NCI-H2107 treated with DMSO at 0.1 percent for 48 hours (cell line): Measurements from ENCODE around the gene PELI2.

Experiments
- DNase-seq: peaks from one replicate; lab custom pipeline; 2025; ENCODE audit not compliant: unreplicated experiment; lab: John Stamatoyannopoulos, UW

The PELI2 gene

DNA sequence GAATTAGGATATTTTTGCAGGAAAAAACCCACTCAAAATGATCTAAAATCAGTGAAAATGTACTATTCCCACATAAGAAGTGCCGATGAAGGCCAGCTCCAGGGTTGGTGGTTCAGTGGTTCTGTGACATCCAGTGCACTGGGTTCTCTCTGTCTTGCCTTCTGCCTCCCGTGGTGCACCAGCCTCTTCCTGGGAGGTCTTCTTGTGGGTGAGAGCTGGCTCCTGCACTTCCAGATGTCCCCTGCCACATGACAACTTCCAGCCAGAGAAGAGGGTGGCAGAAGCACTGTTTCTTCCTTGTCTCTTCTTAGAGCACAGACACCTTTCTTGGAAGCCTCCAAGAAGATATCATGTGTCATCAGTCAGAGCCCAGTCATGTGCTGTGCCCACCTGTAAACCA, 170.9 kb downstream of the PELI2 start:
- no peak for DNase-seq

GRCh38 chr14:56290195-56290594, 172.0 kb downstream of the PELI2 start:
- no peak for DNase-seq

GRCh38 chr14:56292970-56293369, 174.8 kb downstream of the PELI2 start:
- no peak for DNase-seq

GRCh38 chr14:56293506-56293905, 175.3 kb downstream of the PELI2 start:
- DNase-seq: no peak

- DNase-seq: no peak
Measured at GRCh38 chr14:56294128-56294527, 175.9 kb downstream of the PELI2 start.

GRCh38 chr14:56295743-56296142, 177.5 kb downstream of the PELI2 start:
- DNase-seq: no peak

GRCh38 chr14:56297449-56297848, 179.2 kb downstream of the PELI2 start:
- no peak for DNase-seq

- DNase-seq: no peak
Measured at GRCh38 chr14:56299306-56299984, 181.2 kb downstream of the PELI2 start.

- DNase-seq: no peak
Measured at GRCh38 chr14:56300495-56300894, 182.3 kb downstream of the PELI2 start.

- DNase-seq: no peak
Measured at GRCh38 chr14:56304456-56304855, 186.2 kb downstream of the PELI2 start.

GRCh38 chr14:56309198-56309597, 191.0 kb downstream of the PELI2 start:
- DNase-seq: no peak

DNA sequence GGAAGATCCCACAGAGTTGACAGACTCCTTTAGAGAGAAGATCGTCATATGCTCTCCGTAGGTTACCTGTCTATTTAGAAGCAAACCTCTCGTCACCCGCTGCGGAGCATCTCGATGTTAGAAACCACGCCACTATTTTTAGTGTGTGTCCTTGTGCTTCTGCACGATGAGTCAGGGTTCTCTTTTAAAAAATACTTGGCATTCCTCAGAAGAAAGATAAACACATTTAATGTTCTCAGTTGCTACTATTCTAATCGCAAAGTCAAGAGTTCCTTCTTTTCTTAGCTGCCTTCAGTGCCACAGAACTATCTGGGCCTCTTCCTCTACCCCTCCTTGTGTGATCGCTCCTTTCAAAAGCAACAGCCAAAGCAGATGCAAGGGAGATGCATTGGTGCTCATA, 192.4 kb downstream of the PELI2 start:
- DNase-seq: no peak

DNA sequence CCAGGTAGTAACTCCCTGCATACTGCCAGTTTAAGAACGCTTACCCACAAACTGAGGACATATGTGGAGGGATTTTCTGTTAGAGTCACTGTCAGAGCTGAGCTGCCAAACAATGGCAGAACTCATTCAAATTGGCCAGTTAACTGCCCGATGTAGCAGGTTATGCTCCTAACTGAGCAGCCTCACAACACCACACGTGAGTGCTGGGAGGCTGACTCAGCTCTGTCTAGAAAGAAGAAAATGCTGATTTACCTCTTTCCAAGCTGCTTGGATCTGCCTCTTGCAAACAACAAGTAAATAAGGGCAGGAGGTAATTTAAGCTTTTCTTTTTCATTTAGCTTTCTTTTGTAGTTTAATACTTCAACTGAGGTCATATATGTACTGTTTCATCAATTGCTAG, 195.6 kb downstream of the PELI2 start:
- DNase-seq: no peak

- DNase-seq: no peak
Measured at GRCh38 chr14:56318393-56319115, 200.3 kb downstream of the PELI2 start.

- no peak for DNase-seq
Measured at GRCh38 chr14:56321861-56322260, 203.7 kb downstream of the PELI2 start.

DNA sequence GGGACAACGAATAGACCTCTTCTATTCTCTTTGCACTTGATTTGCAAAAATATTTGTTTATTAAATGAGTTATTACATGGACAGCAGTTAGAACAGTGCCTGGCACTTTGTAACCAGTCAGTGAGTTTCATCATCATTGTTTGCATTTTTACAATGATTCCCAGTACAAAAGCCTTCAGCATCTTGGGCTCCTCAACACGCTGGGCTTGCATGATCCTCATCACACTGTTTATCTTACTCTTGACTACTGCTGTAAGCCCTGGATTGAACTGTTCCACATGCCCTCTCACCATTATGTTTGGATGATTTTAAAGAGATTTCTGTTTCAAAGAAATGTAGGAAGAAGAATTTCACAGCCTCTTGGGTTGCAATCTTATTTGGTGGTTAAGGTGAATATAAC, 204.3 kb downstream of the PELI2 start:
- no peak for DNase-seq

DNA sequence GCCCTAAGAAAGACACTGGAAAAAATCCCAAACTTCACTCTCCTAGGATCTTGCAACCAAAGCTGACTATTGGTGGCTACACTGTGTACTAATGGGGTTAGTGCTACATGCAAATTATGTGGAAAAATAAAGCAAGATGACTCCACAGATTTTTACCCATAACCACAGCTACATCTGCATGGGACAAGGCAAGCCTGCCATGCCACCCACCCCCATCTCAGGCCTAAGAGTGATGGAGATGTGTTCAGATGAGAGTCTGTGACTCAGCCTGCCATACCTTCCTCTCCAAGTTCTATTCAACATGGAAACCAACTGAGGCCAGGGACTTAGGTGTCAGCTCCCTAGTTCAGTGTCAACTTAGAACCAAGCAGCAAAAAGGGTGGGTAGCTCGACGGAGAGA, 206.2 kb downstream of the PELI2 start:
- DNase-seq: no peak

DNA sequence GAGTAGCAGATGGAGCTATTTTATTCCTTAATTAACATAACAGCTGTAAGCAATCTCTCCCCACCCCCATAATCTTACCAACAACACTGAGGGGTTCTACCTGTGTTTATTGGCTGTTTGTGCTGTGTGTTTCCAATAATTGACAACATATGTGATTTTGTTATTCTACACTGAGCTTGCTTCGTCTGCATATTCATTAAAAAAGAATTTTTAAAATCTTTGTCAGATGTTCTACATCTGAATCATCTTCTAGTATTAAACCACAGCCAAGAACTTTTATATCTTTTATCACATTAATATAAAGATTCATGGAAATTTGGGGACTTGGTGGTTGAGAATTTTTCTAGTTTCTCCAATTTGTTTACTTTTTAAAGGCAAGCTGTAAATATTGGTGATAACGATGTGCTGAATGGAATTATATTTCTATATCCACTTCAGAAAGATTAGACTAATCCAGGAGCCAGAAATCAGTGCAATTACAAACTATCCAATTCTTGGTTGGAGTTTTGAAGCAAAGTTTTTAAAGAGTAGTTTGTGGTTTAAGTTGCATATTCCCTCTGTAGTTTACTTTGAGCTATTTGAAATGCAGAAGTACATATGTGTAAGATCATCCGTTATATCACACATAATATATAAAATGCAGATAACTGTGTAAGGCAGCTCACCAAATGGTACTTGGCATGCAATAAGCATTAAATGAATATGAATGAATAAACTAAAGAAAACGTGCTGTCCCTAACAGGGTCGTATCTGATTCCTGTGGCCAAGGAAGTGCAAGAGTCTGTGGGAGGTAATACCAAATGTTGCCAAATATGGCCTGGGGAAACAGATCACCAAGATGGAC, 206.9 kb downstream of the PELI2 start:
- no peak for DNase-seq

- DNase-seq: no peak
Measured at GRCh38 chr14:56328021-56328420, 209.8 kb downstream of the PELI2 start.

GRCh38 chr14:56331592-56332216, 213.5 kb downstream of the PELI2 start:
- no peak for DNase-seq
